Measurements from ENCODE around the gene SLC2A13.
"Not testable (repeated sequence)": the region's sequence is repeated elsewhere in the genome, so short reads cannot be mapped to it uniquely, and the experiment has no call there.

SLC2A13 gene

GRCh38 chr12:39873065-39873464, 232.8 kb downstream of the SLC2A13 start:
- DNase-seq, result no peak

GRCh38 chr12:39872425-39872824, 233.5 kb downstream of the SLC2A13 start:
- no peak for DNase-seq

GRCh38 chr12:39868328-39868725, 237.6 kb downstream of the SLC2A13 start:
- no peak for DNase-seq

GRCh38 chr12:39867631-39868327, 238.1 kb downstream of the SLC2A13 start:
- DNase-seq, result no peak

- DNase-seq, result no peak
Observed at GRCh38 chr12:39866135-39866534, 239.7 kb downstream of the SLC2A13 start.

- no peak for DNase-seq
Observed at GRCh38 chr12:39860695-39861094, 245.2 kb downstream of the SLC2A13 start.

- DNase-seq, result no peak
Observed at GRCh38 chr12:39853003-39853402, 252.9 kb downstream of the SLC2A13 start.

- DNase-seq, result no peak
Observed at GRCh38 chr12:39852346-39852745, 253.5 kb downstream of the SLC2A13 start.

GRCh38 chr12:39848218-39848617, 257.7 kb downstream of the SLC2A13 start:
- DNase-seq, result not testable (repeated sequence)

- DNase-seq, result no peak
Observed at GRCh38 chr12:39846971-39847650, 258.8 kb downstream of the SLC2A13 start.

- no peak for DNase-seq
Observed at GRCh38 chr12:39846304-39846703, 259.6 kb downstream of the SLC2A13 start.

GRCh38 chr12:39840422-39840821, 265.5 kb downstream of the SLC2A13 start:
- no peak for DNase-seq

GRCh38 chr12:39839072-39839471, 266.8 kb downstream of the SLC2A13 start:
- no peak for DNase-seq

GRCh38 chr12:39835517-39836489, 270.1 kb downstream of the SLC2A13 start:
- no peak for DNase-seq

GRCh38 chr12:39831587-39832315, 274.1 kb downstream of the SLC2A13 start:
- DNase-seq, result no peak

GRCh38 chr12:39830852-39831520, 274.9 kb downstream of the SLC2A13 start:
- no peak for DNase-seq

GRCh38 chr12:39830171-39830570, 275.7 kb downstream of the SLC2A13 start:
- no peak for DNase-seq

- peak in 2 of 56 donors; percentile 0 to 7 for DNase-seq
Observed at GRCh38 chr12:39824505-39825212, 281.2 kb downstream of the SLC2A13 start.

GRCh38 chr12:39816671-39817185, 289.2 kb downstream of the SLC2A13 start:
- DNase-seq, result no peak

GRCh38 chr12:39815746-39816145, 290.1 kb downstream of the SLC2A13 start:
- no peak for DNase-seq
